Panc1 (cell line): Measurements from ENCODE around the gene ADAM33. TPM values are rescaled to one million over a fixed set of nuclear protein-coding genes. Genes with fewer than 3 reads are reported as not detected.

Source experiments
- ATAC-seq: fragments of 200-7000 bp; cut with Tn5 transposase; 2 replicates; pipeline ENCODE4 v1.9.1; 2020; ENCODE audit warnings: mild to moderate bottlenecking, moderate library complexity
- BruUV-seq: library from RNA; stranded (reverse); fragments of 400-500 nt; replicated peaks from 2 replicates; lab custom pipeline; 2021; lab: Mats Ljungman, UMichigan
- CTCF ChIA-PET: fragments of 300-600 bp; sonication (Branson Sonifier 250); formaldehyde crosslinking; loops from one replicate; lab custom pipeline; 2022; ENCODE audit warnings: antibody characterized with exemption; lab: Charles Lee
- POLR2A ChIA-PET: fragments of 300-600 bp; sonication (Branson Sonifier 250); formaldehyde crosslinking; loops from one replicate; lab custom pipeline; 2022; ENCODE audit warnings: antibody characterized with exemption; lab: Charles Lee
- DNase-seq: peaks from one replicate; pipeline ENCODE4 v3.0.0-alpha.2; 2010; ENCODE audit warnings: low read depth, low spot score
- H3K27ac ChIP-seq: 2 replicates; pipeline ENCODE4 v1.5.1; 2011; ENCODE audit warnings: mild to moderate bottlenecking, low read length, inconsistent platforms
- H3K27me3 ChIP-seq: fragments of 200-500 bp; sonication (Bioruptor generic); 2 replicates; pipeline ENCODE4 v1.6.0; 2014; ENCODE audit warnings: low read length, inconsistent platforms; ENCODE audit not compliant: control insufficient read depth, insufficient read depth
- H3K36me3 ChIP-seq: fragments of 200-500 bp; sonication (Bioruptor generic); 2 replicates; pipeline ENCODE4 v1.5.1; 2014; ENCODE audit warnings: inconsistent platforms, mild to moderate bottlenecking, low read length, moderate library complexity; ENCODE audit not compliant: control insufficient read depth, insufficient read depth
- H3K4me1 ChIP-seq: 2 replicates; pipeline ENCODE4 v1.5.1; 2011; ENCODE audit warnings: inconsistent platforms, mild to moderate bottlenecking, low read length, moderate library complexity; ENCODE audit not compliant: control insufficient read depth, insufficient read depth
- H3K4me3 ChIP-seq, 2 experiments: 2 replicates each; pipeline ENCODE4 v1.5.1; 2011 to 2012; ENCODE audit warnings: low read depth in 2 of 2, low read length in 2 of 2, mild to moderate bottlenecking in 2 of 2, inconsistent platforms in 1 of 2, moderate library complexity in 1 of 2
- H3K9me3 ChIP-seq: fragments of 200-500 bp; sonication (Bioruptor generic); 2 replicates; pipeline ENCODE4 v1.5.1; 2014; ENCODE audit warnings: low read depth, mild to moderate bottlenecking, inconsistent platforms, low read length, moderate library complexity; ENCODE audit not compliant: control insufficient read depth, insufficient read depth
- CTCF ChIP-seq: fragments of 450-650 bp; IDR thresholded peaks from 2 replicates; pipeline ENCODE4 v1.5.1; 2017; ENCODE audit warnings: mild to moderate bottlenecking
- POLR2AphosphoS5 ChIP-seq: IDR thresholded peaks from 2 replicates; pipeline ENCODE4 v1.6.1; 2012; ENCODE audit warnings: mild to moderate bottlenecking, low read depth, low read length, moderate library complexity
- REST ChIP-seq, 2 experiments: IDR thresholded peaks; 2 replicates each; pipeline ENCODE4 v1.6.1; 2011 to 2012; ENCODE audit warnings: low read depth in 2 of 2, control low read depth in 1 of 2, low read length in 1 of 2, mild to moderate bottlenecking in 1 of 2, moderate library complexity in 1 of 2; ENCODE audit not compliant: insufficient read depth in 1 of 2
- SIN3A ChIP-seq: IDR thresholded peaks from 2 replicates; pipeline ENCODE4 v1.6.1; 2012; ENCODE audit warnings: low read depth, mild to moderate bottlenecking, low read length, moderate library complexity, borderline replicate concordance; ENCODE audit not compliant: insufficient read depth
- TCF7L2 ChIP-seq: IDR thresholded peaks from 2 replicates; pipeline ENCODE4 v1.6.1; 2011; ENCODE audit warnings: mild to moderate bottlenecking, low read depth, low read length, inconsistent platforms
- in situ Hi-C: cut with HindIII; loops from 2 replicates; pipeline ENCODE4 v1.10.0; 2016; ENCODE audit warnings: low sequenced_read_pairs, low pct_unique_long_range_greater_than_20kb
- intact Hi-C: fragments of 100-400 bp; cut with micrococcal nuclease; formaldehyde crosslinking; loops from one replicate; pipeline ENCODE4 v1.10.0; 2022; ENCODE audit not compliant: unreplicated experiment
- total RNA-seq: library from RNA; stranded (reverse); gene quantifications from one replicate; pipeline ENCODE4 v1.2.1, GENCODE V29; 2021; ENCODE audit not compliant: unreplicated experiment

The ADAM33 gene
- total RNA-seq, 1 experiment from 2014 or later, result 0.62 TPM

DNA sequence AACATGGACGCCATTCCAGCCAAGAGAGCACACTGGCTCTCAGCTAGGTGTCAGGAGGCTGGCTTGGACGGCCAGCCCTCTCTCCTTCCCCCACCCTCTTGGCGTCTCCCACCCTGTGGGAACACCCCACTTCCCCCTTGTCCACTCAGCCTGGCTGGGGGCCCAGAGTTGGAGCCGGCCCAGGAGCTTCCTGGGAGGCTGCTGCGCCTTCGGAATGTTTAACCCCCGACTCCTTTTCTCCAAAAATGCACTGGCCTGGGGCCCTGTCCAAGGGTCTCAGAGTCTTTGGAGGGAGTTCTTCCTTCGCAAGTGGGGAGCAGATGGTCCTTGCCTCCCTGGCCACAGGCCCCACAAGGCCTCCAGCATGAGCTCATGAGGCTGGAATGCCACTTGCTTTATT, 4.1 kb downstream of the ADAM33 start:
- POLR2A ChIA-PET, result no interaction called here
- TF ChIP-seq SIN3A, result no peak
- TF ChIP-seq POLR2AphosphoS5, result no peak
- no peak for TF ChIP-seq REST (IDR thresholded peaks at IDR 0.05; ENCODE audit: insufficient read depth in 1 of 2, low read depth in 2 of 2, low read length in 1 of 2)
- no peak for TF ChIP-seq CTCF
- TF ChIP-seq TCF7L2, result no peak
- in situ Hi-C loops, result no loop called here
- intact Hi-C loops, result loop anchor here (5.0 to 10.0 kb wide), 2 partner anchors 67 to 90 kb away; partner anchors contain the start of gene ADISSP
- Histone ChIP-seq H3K27ac (no peak overlapping the region), H3K9me3 (no peaks in the 10 kb centered on the region), H3K4me3 (no peak overlapping the region), H3K4me1 (no peaks in the 10 kb centered on the region), H3K27me3 (peaks cover 6% of the 10 kb centered on the region; the same call in 1 of the 2 replicates), H3K36me3 (0 out of 2 replicates have a peak, but pooled peaks cover 2% of the 10 kb centered on the region)
- CTCF ChIA-PET, result interaction anchor here (0.6 to 2.1 kb wide), 4 partner anchors 33 to 331 kb away, joined by 4 to 12 read pairs (median 8); partner anchors contain the start of gene ADISSP
- ATAC-seq (no peak), DNase-seq (no peak)
- BruUV-seq, result no TSS peak

- TF ChIP-seq TCF7L2 (no peak), CTCF (no peak), POLR2AphosphoS5 (no peak), REST (IDR thresholded peaks at IDR 0.05; ENCODE audit: insufficient read depth in 1 of 2, low read depth in 2 of 2, low read length in 1 of 2) (no peak), SIN3A (no peak)
- ATAC-seq (no peak), DNase-seq (no peak)
- Histone ChIP-seq H3K27me3 (peaks cover 6% of the 10 kb centered on the region; the same call in 1 of the 2 replicates), H3K4me3 (no peak overlapping the region), H3K9me3 (no peaks in the 10 kb centered on the region), H3K36me3 (0 out of 2 replicates have a peak, but pooled peaks cover 2% of the 10 kb centered on the region), H3K4me1 (no peaks in the 10 kb centered on the region; the same call in 1 of the 2 replicates), H3K27ac (no peak overlapping the region)
- ChIA-PET POLR2A (interaction anchor here (0.6 kb wide), 1 partner anchor 7 kb away, joined by 3 read pairs; no protein-coding TSS in a partner anchor), CTCF (interaction anchor here (0.8 to 2.1 kb wide), 2 partner anchors 28 to 36 kb away, joined by 3 to 12 read pairs; no protein-coding TSS in a partner anchor)
- no TSS peak for BruUV-seq
- intact Hi-C loops, result loop anchor here (5.0 to 10.0 kb wide), 2 partner anchors 70 to 92 kb away; partner anchors contain the start of gene ADISSP
- in situ Hi-C loops, result no loop called here
Observed at GRCh38 chr20:3674995-3675900, 6.6 kb downstream of the ADAM33 start.
